Neuronal stem cell (in vitro differentiated cells): ENCODE measurements around the gene FIGN.

Experiments used
- DNase-seq: peaks from one replicate; pipeline ENCODE4 v3.0.0-alpha.2; 2013; ENCODE audit warnings: low spot score
- H2AFZ ChIP-seq: one replicate; pipeline ENCODE4 v1.6.1; 2013; ENCODE audit warnings: mild to moderate bottlenecking, low read length, inconsistent platforms
- H2AK5ac ChIP-seq: 2 replicates; pipeline ENCODE4 v1.6.1; 2013; ENCODE audit warnings: low read depth, mild to moderate bottlenecking, inconsistent platforms, low read length, moderate library complexity, mixed read lengths
- H2BK120ac ChIP-seq: 2 replicates; pipeline ENCODE4 v1.6.1; 2013; ENCODE audit warnings: low read depth, mild to moderate bottlenecking, inconsistent platforms, low read length, moderate library complexity, mixed read lengths
- H2BK12ac ChIP-seq: one replicate; pipeline ENCODE4 v1.6.1; 2013; ENCODE audit warnings: low read length, inconsistent platforms
- H2BK15ac ChIP-seq: 2 replicates; pipeline ENCODE4 v1.6.1; 2013; ENCODE audit warnings: mild to moderate bottlenecking, low read length, inconsistent platforms, mixed read lengths
- H2BK5ac ChIP-seq: one replicate; pipeline ENCODE4 v1.6.1; 2013; ENCODE audit warnings: inconsistent platforms, mild to moderate bottlenecking, low read length, moderate library complexity
- H3K14ac ChIP-seq: one replicate; pipeline ENCODE4 v1.6.1; 2013; ENCODE audit warnings: low read length, inconsistent platforms
- H3K18ac ChIP-seq: 2 replicates; pipeline ENCODE4 v1.6.1; 2013; ENCODE audit warnings: low read length, inconsistent platforms
- H3K23ac ChIP-seq: 2 replicates; pipeline ENCODE4 v1.6.1; 2013; ENCODE audit warnings: low read depth, mild to moderate bottlenecking, mixed read lengths, low read length, inconsistent platforms; ENCODE audit not compliant: poor library complexity
- H3K27ac ChIP-seq: replicated peaks from 3 replicates; pipeline ENCODE4 v1.5.1; 2013; ENCODE audit warnings: low read length, inconsistent platforms
- H3K27me3 ChIP-seq, 3 experiments: 2 replicates each; pipeline ENCODE4 v1.6.1; 2013; ENCODE audit warnings: low read length in 3 of 3, mild to moderate bottlenecking in 2 of 3, inconsistent platforms in 1 of 3, low read depth in 1 of 3, mixed read lengths in 1 of 3, moderate library complexity in 1 of 3; ENCODE audit not compliant: control insufficient read depth in 3 of 3, insufficient read depth in 3 of 3
- H3K36me3 ChIP-seq, 2 donors: replicated peaks in 1 of 2; 2 replicates each; pipeline ENCODE4 v1.6.1; 2013; ENCODE audit warnings: low read length in 2 of 2; ENCODE audit not compliant: control insufficient read depth in 2 of 2, insufficient read depth in 2 of 2
- H3K4ac ChIP-seq: 2 replicates; pipeline ENCODE4 v1.6.1; 2013; ENCODE audit warnings: inconsistent platforms, mild to moderate bottlenecking, low read length, moderate library complexity
- H3K4me1 ChIP-seq, 2 donors: 1 replicate in 1 of 2; 2 replicates in 1 of 2; pipeline ENCODE4 v1.6.1; 2013; ENCODE audit warnings: low read length in 2 of 2, low read depth in 1 of 2; ENCODE audit not compliant: control insufficient read depth in 2 of 2, insufficient read depth in 1 of 2
- H3K4me2 ChIP-seq: one replicate; pipeline ENCODE4 v1.6.1; 2013; ENCODE audit warnings: mild to moderate bottlenecking, low read length, inconsistent platforms; ENCODE audit not compliant: insufficient read depth, poor library complexity, severe bottlenecking
- H3K4me3 ChIP-seq, 2 donors: 2 replicates each; pipeline ENCODE4 v1.5.1; 2013; ENCODE audit warnings: low read length in 2 of 2, mild to moderate bottlenecking in 2 of 2, inconsistent platforms in 1 of 2, moderate library complexity in 1 of 2
- H3K79me1 ChIP-seq: one replicate; pipeline ENCODE4 v1.6.1; 2013; ENCODE audit warnings: low read depth, mild to moderate bottlenecking, inconsistent platforms, low read length, moderate library complexity
- H3K9ac ChIP-seq: one replicate; pipeline ENCODE4 v1.6.1; 2013; ENCODE audit warnings: mild to moderate bottlenecking, low read depth, low read length, inconsistent platforms; ENCODE audit not compliant: poor library complexity
- H3K9me3 ChIP-seq, 2 donors: replicated peaks in 1 of 2; 2 replicates each; pipeline versions ENCODE3 to v1.6.1; 2013; ENCODE audit warnings: low read length in 2 of 2, mild to moderate bottlenecking in 2 of 2, inconsistent platforms in 1 of 2, low read depth in 1 of 2, mixed read lengths in 1 of 2, moderate library complexity in 1 of 2; ENCODE audit not compliant: control insufficient read depth in 2 of 2, insufficient read depth in 1 of 2
- H4K8ac ChIP-seq: one replicate; pipeline ENCODE4 v1.6.1; 2013; ENCODE audit warnings: low read depth, mild to moderate bottlenecking, inconsistent platforms, low read length, moderate library complexity
- H4K91ac ChIP-seq: one replicate; pipeline ENCODE4 v1.6.1; 2013; ENCODE audit warnings: low read length, low read depth, mild to moderate bottlenecking, inconsistent platforms; ENCODE audit not compliant: poor library complexity
- WGBS, 2 donors: extraction: QIAGEN DNeasy Blood & Tissue Kit; methylation state at CpG; one replicate each; pipeline ENCODE4 v1.1.7; 2013; ENCODE audit warnings: missing lambda C conversion rate in 2 of 2, mixed read lengths in 1 of 2; ENCODE audit not compliant: insufficient read length in 2 of 2, insufficient replicate concordance in 1 of 2; ENCODE audit errors: extremely low coverage in 2 of 2; 5-methylcytosine and 5-hydroxymethylcytosine counted together

The FIGN gene

DNA sequence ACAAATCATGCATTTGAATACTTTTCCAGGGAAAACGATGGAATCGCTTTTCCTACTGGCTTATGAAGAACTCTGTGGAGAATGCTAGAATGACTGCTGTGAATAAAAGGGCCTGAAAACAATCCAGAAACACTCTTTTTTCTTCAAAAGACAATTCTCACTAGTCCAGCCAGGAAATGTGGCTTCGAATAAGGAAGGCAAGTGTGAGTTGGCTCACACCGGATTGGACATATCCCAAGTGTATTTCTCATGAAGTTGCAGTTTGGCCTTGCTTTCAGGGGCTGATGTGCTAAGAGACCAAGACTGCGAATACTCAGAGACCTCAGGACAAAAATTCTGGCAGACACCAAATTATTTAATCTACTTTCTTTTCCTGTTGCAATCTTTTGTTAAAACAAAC, 54.1 kb downstream of the FIGN start:
- H2AK5ac ChIP-seq = no peak overlapping the region
- no peak overlapping the region for H4K91ac ChIP-seq
- no peak overlapping the region for H3K4me3 ChIP-seq
- no peak overlapping the region for H3K18ac ChIP-seq
- H3K27ac ChIP-seq = no peak overlapping the region
- H3K4me2 ChIP-seq = no peak overlapping the region
- no CpG with 5 or more reads among the region's 5 CpGs for WGBS, 2 donors
- no peaks in the 10 kb centered on the region for H3K27me3 ChIP-seq
- no peak overlapping the region for H3K23ac ChIP-seq
- H2BK12ac ChIP-seq = no peak overlapping the region
- no peak overlapping the region for H2BK120ac ChIP-seq
- no peaks in the 10 kb centered on the region for H3K36me3 ChIP-seq
- no peak for DNase-seq
- no peak overlapping the region for H4K8ac ChIP-seq
- H2AFZ ChIP-seq = no peak overlapping the region
- no peaks in the 10 kb centered on the region for H3K9me3 ChIP-seq
- H3K4ac ChIP-seq = no peak overlapping the region
- H3K14ac ChIP-seq = no peak overlapping the region
- no peaks in the 10 kb centered on the region for H3K79me1 ChIP-seq
- H2BK15ac ChIP-seq = no peak overlapping the region
- no peak overlapping the region for H2BK5ac ChIP-seq
- no peak overlapping the region for H3K9ac ChIP-seq
- H3K4me1 ChIP-seq = peaks cover 0 to 3% of the 10 kb centered on the region in 2 donors

DNA sequence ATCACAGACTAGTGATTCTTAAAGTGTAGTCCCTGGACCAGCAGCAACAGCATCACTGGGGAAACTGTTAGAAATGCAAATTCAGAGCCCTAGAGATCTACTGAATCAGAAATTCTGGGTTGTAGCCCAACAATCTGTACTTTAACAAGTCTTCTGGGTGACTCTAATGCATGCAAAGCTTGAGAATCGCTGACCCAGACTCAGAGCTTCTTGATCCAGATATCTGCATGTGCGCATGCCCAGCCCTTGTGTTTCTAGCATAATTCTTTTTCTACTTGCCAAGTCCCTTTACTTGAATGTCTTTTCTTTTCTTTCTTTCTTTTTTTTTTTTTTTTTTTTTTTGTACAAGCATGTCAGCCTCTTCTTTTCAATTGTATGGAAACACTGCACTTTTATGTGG, 60.4 kb downstream of the FIGN start:
- Histone ChIP-seq H3K23ac (no peak overlapping the region), H3K36me3 (no peaks in the 10 kb centered on the region), H3K79me1 (no peaks in the 10 kb centered on the region), H2AK5ac (no peak overlapping the region), H3K27me3 (no peaks in the 10 kb centered on the region), H2BK5ac (no peak overlapping the region), H3K4me2 (no peak overlapping the region), H3K4ac (no peak overlapping the region), H3K14ac (no peak overlapping the region), H3K27ac (no peak overlapping the region), H2AFZ (no peak overlapping the region), H2BK15ac (no peak overlapping the region), H4K8ac (no peak overlapping the region), H3K4me1 (peaks cover 0 to 2% of the 10 kb centered on the region in 2 donors), H3K9me3 (no peaks in the 10 kb centered on the region), H3K4me3 (no peak overlapping the region), H3K18ac (no peak overlapping the region), H2BK12ac (no peak overlapping the region), H4K91ac (no peak overlapping the region), H3K9ac (no peak overlapping the region), H2BK120ac (no peak overlapping the region)
- WGBS, 2 donors = no CpG with 5 or more reads among the region's 2 CpGs
- no peak for DNase-seq

DNA sequence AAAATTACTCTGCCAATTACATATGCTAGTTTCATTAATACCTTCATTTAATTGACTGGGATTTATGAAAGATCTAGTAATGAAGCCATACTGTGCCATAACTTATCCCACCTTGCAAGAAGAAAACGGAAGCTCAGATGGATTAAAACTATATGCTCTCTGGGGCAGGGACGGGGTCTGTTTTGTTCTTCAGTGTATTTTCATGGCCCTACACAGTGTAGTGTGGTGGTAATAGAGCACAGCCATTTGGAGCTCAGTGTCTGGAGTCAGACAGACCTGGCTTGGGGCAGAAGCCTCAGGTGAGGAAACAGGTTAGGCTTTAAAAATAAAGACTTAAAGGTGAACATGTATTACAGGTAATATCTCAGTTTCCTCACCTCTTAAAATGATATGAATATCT, 62.3 kb downstream of the FIGN start:
- WGBS, 2 donors = no CpG with 5 or more reads among the region's 2 CpGs
- H3K36me3 ChIP-seq = peaks cover 0 to 3% of the 10 kb centered on the region in 2 donors

GRCh38 chr2:163670929-163671328, 64.9 kb downstream of the FIGN start:
- WGBS, 2 donors = no CpG with 5 or more reads among the region's 3 CpGs

More for the DNA sequence above, 62.3 kb downstream of the FIGN start:
- no peak overlapping the region for H2BK15ac ChIP-seq
- H3K23ac ChIP-seq = no peak overlapping the region
- H3K27ac ChIP-seq = no peak overlapping the region
- H2BK5ac ChIP-seq = no peak overlapping the region
- H3K4me3 ChIP-seq = no peak overlapping the region
- no peak overlapping the region for H3K18ac ChIP-seq
- no peak overlapping the region for H3K4me2 ChIP-seq
- H2AK5ac ChIP-seq = no peak overlapping the region
- no peak overlapping the region for H2AFZ ChIP-seq
- H4K91ac ChIP-seq = no peak overlapping the region
- H3K27me3 ChIP-seq = no peaks in the 10 kb centered on the region
- H4K8ac ChIP-seq = no peak overlapping the region
- DNase-seq = no peak
- no peak overlapping the region for H2BK120ac ChIP-seq
- no peak overlapping the region for H2BK12ac ChIP-seq
- H3K14ac ChIP-seq = no peak overlapping the region
- H3K9me3 ChIP-seq = peaks cover 0 to 3% of the 10 kb centered on the region in 2 donors
- H3K4ac ChIP-seq = no peak overlapping the region
- peaks cover 0 to 2% of the 10 kb centered on the region in 2 donors for H3K4me1 ChIP-seq
- no peaks in the 10 kb centered on the region for H3K79me1 ChIP-seq
- H3K9ac ChIP-seq = no peak overlapping the region

More at GRCh38 chr2:163670929-163671328, 64.9 kb downstream of the FIGN start:
- Histone ChIP-seq H2BK15ac (no peak overlapping the region), H3K4me3 (no peak overlapping the region), H3K23ac (no peak overlapping the region), H3K27me3 (no peaks in the 10 kb centered on the region), H3K27ac (no peak overlapping the region), H2BK5ac (no peak overlapping the region), H3K36me3 (peaks cover 2 to 6% of the 10 kb centered on the region in 2 donors), H3K9me3 (peaks cover 0 to 3% of the 10 kb centered on the region in 2 donors), H2BK120ac (no peak overlapping the region), H3K14ac (no peak overlapping the region), H3K79me1 (no peaks in the 10 kb centered on the region), H3K9ac (no peak overlapping the region), H2AFZ (no peak overlapping the region), H4K8ac (no peak overlapping the region), H3K4ac (no peak overlapping the region), H2AK5ac (no peak overlapping the region), H3K4me2 (no peak overlapping the region), H3K4me1 (peaks cover 0 to 4% of the 10 kb centered on the region in 2 donors), H2BK12ac (no peak overlapping the region), H3K18ac (no peak overlapping the region), H4K91ac (no peak overlapping the region)
- DNase-seq = no peak
